ENCODE data around the gene KMT2D. TPM values are rescaled to one million over a fixed set of nuclear protein-coding genes. Genes with fewer than 3 reads are reported as not detected.
A peak's percentile ranks its signal among the peaks of the same experiment; 100 is the strongest.

The KMT2D gene
- total RNA-seq, 2 donors from 2014 or later = 59.5 to 63.3 TPM

- intact Hi-C loops (cut with DNase I) = no loop called here
- no peak for DNase-seq (ENCODE audit: low spot score)
These were observed 34.5 kb downstream of the KMT2D start for GRCh38 chr12:49026101-49026500.

GRCh38 chr12:49025463-49025862 lies 35.1 kb downstream of the KMT2D start:
- intact Hi-C loops (cut with DNase I) = no loop called here
- no peak for DNase-seq (ENCODE audit: low spot score)

GRCh38 chr12:49024543-49024942 lies 36.1 kb downstream of the KMT2D start:
- no peak for DNase-seq (ENCODE audit: low spot score)
- intact Hi-C loops (cut with DNase I) = no loop called here

GRCh38 chr12:49023812-49024211 lies 36.8 kb downstream of the KMT2D start:
- intact Hi-C loops (cut with DNase I) = no loop called here
- DNase-seq (ENCODE audit: low spot score) = no peak

GRCh38 chr12:49022558-49023178 lies 37.9 kb downstream of the KMT2D start:
- intact Hi-C loops (cut with DNase I) = no loop called here
- DNase-seq (ENCODE audit: low spot score) = no peak

- no peak for DNase-seq (ENCODE audit: low spot score)
- intact Hi-C loops (cut with DNase I) = no loop called here
These were observed 39.2 kb downstream of the KMT2D start for GRCh38 chr12:49021292-49021915.

- no peak for DNase-seq (ENCODE audit: low spot score)
- intact Hi-C loops (cut with DNase I) = no loop called here
These were observed 40.2 kb downstream of the KMT2D start for GRCh38 chr12:49020441-49020840.

GRCh38 chr12:49019443-49020324 lies 40.9 kb downstream of the KMT2D start:
- intact Hi-C loops (cut with DNase I) = loop anchor here in 1 of 2 donors (2.0 kb wide), 1 partner anchor 41 kb away; the partner anchor contains the start of gene KMT2D
- no peak for DNase-seq (ENCODE audit: low spot score)

- intact Hi-C loops (cut with DNase I) = loop anchor here in 1 of 2 donors (2.0 kb wide), 1 partner anchor 42 kb away; the partner anchor contains the start of gene KMT2D
- no peak for DNase-seq (ENCODE audit: low spot score)
These were observed 41.5 kb downstream of the KMT2D start for GRCh38 chr12:49019120-49019430.

- intact Hi-C loops (cut with DNase I) = loop anchor here in 1 of 2 donors (2.0 kb wide), 1 partner anchor 42 kb away; the partner anchor contains the start of gene KMT2D
- peak; percentile 99 for DNase-seq (ENCODE audit: low spot score)
These were observed 42.1 kb downstream of the KMT2D start, which contains the start of gene PRKAG1 for GRCh38 chr12:49018261-49019119. Gene PRKAG1, minus strand, starts transcription at chr12:49018776. Its CDS starts 36 bp downstream, at chr12:49018740.

GRCh38 chr12:49017891-49018260 lies 42.7 kb downstream of the KMT2D start:
- DNase-seq (ENCODE audit: low spot score) = no peak
- intact Hi-C loops (cut with DNase I) = loop anchor here in 1 of 2 donors (2.0 kb wide), 1 partner anchor 43 kb away; the partner anchor contains the start of gene KMT2D

GRCh38 chr12:49015196-49015595 lies 45.4 kb downstream of the KMT2D start:
- no peak for DNase-seq (ENCODE audit: low spot score)
- intact Hi-C loops (cut with DNase I) = no loop called here

GRCh38 chr12:49014547-49014946 lies 46.0 kb downstream of the KMT2D start:
- intact Hi-C loops (cut with DNase I) = loop anchor here in 1 of 2 donors (5.0 kb wide), 1 partner anchor 247 kb away; no protein-coding TSS in a partner anchor
- DNase-seq (ENCODE audit: low spot score) = no peak

GRCh38 chr12:49013428-49013827 lies 47.2 kb downstream of the KMT2D start:
- no peak for DNase-seq (ENCODE audit: low spot score)
- intact Hi-C loops (cut with DNase I) = loop anchor here in 1 of 2 donors (5.0 kb wide), 1 partner anchor 246 kb away; no protein-coding TSS in a partner anchor

GRCh38 chr12:49012739-49013138 lies 47.9 kb downstream of the KMT2D start:
- intact Hi-C loops (cut with DNase I) = loop anchor here in 1 of 2 donors (5.0 kb wide), 1 partner anchor 245 kb away; no protein-coding TSS in a partner anchor
- no peak for DNase-seq (ENCODE audit: low spot score)

Measured in posterior vena cava (tissue), 2 donors.